HG02798 (cell line): ENCODE data around the gene DSTYK.
"Not testable (repeated sequence)": the region's sequence is repeated elsewhere in the genome, so short reads cannot be mapped to it uniquely, and the experiment has no call there.

Source experiments
- ATAC-seq: cut with Tn5 transposase; IDR thresholded peaks from one replicate; pipeline ENCODE4 v1.9.1; 2021; ENCODE audit warnings: mild to moderate bottlenecking; ENCODE audit not compliant: unreplicated experiment, poor library complexity

The DSTYK gene

GRCh38 chr1:205182930-205183329 lies 28.6 kb downstream of the DSTYK start:
- no peak for ATAC-seq

- ATAC-seq, result not testable (repeated sequence)
Observed at GRCh38 chr1:205180331-205180730, 31.2 kb downstream of the DSTYK start.

GRCh38 chr1:205179842-205180241 lies 31.7 kb downstream of the DSTYK start:
- ATAC-seq, result no peak

GRCh38 chr1:205172729-205173366 lies 38.7 kb downstream of the DSTYK start:
- no peak for ATAC-seq

GRCh38 chr1:205171369-205171768 lies 40.1 kb downstream of the DSTYK start:
- no peak for ATAC-seq

- ATAC-seq, result no peak
Observed at GRCh38 chr1:205170532-205171269, 40.8 kb downstream of the DSTYK start.

GRCh38 chr1:205169248-205169647 lies 42.3 kb downstream of the DSTYK start:
- ATAC-seq, result no peak

GRCh38 chr1:205168291-205168690 lies 43.2 kb downstream of the DSTYK start:
- ATAC-seq, result no peak

- no peak for ATAC-seq
Observed at GRCh38 chr1:205162301-205162700, 49.2 kb downstream of the DSTYK start.

- ATAC-seq, result no peak
Observed at GRCh38 chr1:205161076-205161475, 50.4 kb downstream of the DSTYK start.

- no peak for ATAC-seq
Observed at GRCh38 chr1:205158048-205158616, 53.4 kb downstream of the DSTYK start.

GRCh38 chr1:205155665-205156377 lies 55.7 kb downstream of the DSTYK start:
- ATAC-seq, result not testable (repeated sequence)

GRCh38 chr1:205152505-205152904 lies 59.0 kb downstream of the DSTYK start:
- ATAC-seq, result no peak

GRCh38 chr1:205150651-205151428 lies 60.7 kb downstream of the DSTYK start:
- ATAC-seq, result no peak

- ATAC-seq, result no peak
Observed at GRCh38 chr1:205147191-205147835, 64.2 kb downstream of the DSTYK start.

- ATAC-seq, result no peak
Observed at GRCh38 chr1:205144751-205145150, 66.8 kb downstream of the DSTYK start.

GRCh38 chr1:205144046-205144720 lies 67.3 kb downstream of the DSTYK start:
- ATAC-seq, result no peak

- no peak for ATAC-seq
Observed at GRCh38 chr1:205142102-205142469, 69.4 kb downstream of the DSTYK start.
